Loucy (cell line): Measurements from ENCODE around the gene PRKAR1A.
"Not testable (repeated sequence)": the region's sequence is repeated elsewhere in the genome, so short reads cannot be mapped to it uniquely, and the experiment has no call there.

ENCODE experiments used
- H2AFZ ChIP-seq: fragments of 200-600 bp; sonication (generic); 2 replicates; pipeline ENCODE4 v1.6.0; 2016; ENCODE audit warnings: antibody characterized with exemption, mild to moderate bottlenecking, low read length, moderate library complexity
- H3F3A ChIP-seq: fragments of 200-600 bp; 2 replicates; pipeline ENCODE4 v1.6.0; 2016; ENCODE audit warnings: antibody characterized with exemption, low read depth, mild to moderate bottlenecking
- H3K27me3 ChIP-seq: fragments of 200-600 bp; sonication (generic); 2 replicates; pipeline ENCODE4 v1.6.1; 2014; ENCODE audit warnings: low read length, mild to moderate bottlenecking; ENCODE audit not compliant: insufficient read depth, poor library complexity, severe bottlenecking
- H3K36me3 ChIP-seq: fragments of 200-600 bp; sonication (generic); 2 replicates; pipeline ENCODE4 v1.6.1; 2016; ENCODE audit warnings: low read length; ENCODE audit not compliant: insufficient read depth
- H3K4me1 ChIP-seq: fragments of 200-600 bp; sonication (generic); 2 replicates; pipeline ENCODE4 v1.5.1; 2014; ENCODE audit warnings: low read length, mild to moderate bottlenecking; ENCODE audit not compliant: insufficient read depth, poor library complexity, severe bottlenecking
- H3K4me2 ChIP-seq: fragments of 200-600 bp; sonication (generic); 2 replicates; pipeline ENCODE4 v1.6.0; 2014; ENCODE audit warnings: antibody characterized with exemption, low read length, low read depth, mild to moderate bottlenecking; ENCODE audit not compliant: poor library complexity, severe bottlenecking
- H3K4me3 ChIP-seq: fragments of 200-600 bp; sonication (generic); 2 replicates; pipeline ENCODE4 v1.5.1; 2014; ENCODE audit warnings: low read length, mild to moderate bottlenecking, mixed read lengths; ENCODE audit not compliant: poor library complexity, severe bottlenecking
- H3K79me2 ChIP-seq: fragments of 200-600 bp; sonication (generic); 2 replicates; pipeline ENCODE4 v1.6.1; 2014; ENCODE audit warnings: low read length; ENCODE audit not compliant: insufficient read depth
- H3K9ac ChIP-seq: fragments of 200-600 bp; sonication (generic); 2 replicates; pipeline ENCODE4 v1.6.0; 2014; ENCODE audit warnings: mild to moderate bottlenecking, low read depth, low read length, moderate library complexity; ENCODE audit not compliant: poor library complexity, severe bottlenecking
- H3K9me2 ChIP-seq: fragments of 200-600 bp; sonication (generic); replicated peaks from 2 replicates; pipeline ENCODE4 v1.6.1; 2016; ENCODE audit warnings: low read depth, low read length, mixed read lengths
- H3K9me3 ChIP-seq: fragments of 200-600 bp; sonication (generic); 2 replicates; pipeline ENCODE4 v1.6.1; 2014; ENCODE audit warnings: mild to moderate bottlenecking, antibody characterized with exemption, low read length, low read depth; ENCODE audit not compliant: insufficient read depth
- H4K20me1 ChIP-seq: fragments of 200-600 bp; sonication (generic); 2 replicates; pipeline ENCODE4 v1.6.0; 2014; ENCODE audit warnings: antibody characterized with exemption, low read length, mild to moderate bottlenecking; ENCODE audit not compliant: insufficient read depth, poor library complexity, severe bottlenecking
- EZH2phosphoT487 ChIP-seq: fragments of 200-600 bp; IDR thresholded peaks from 2 replicates; pipeline ENCODE4 v1.6.1; 2018; ENCODE audit warnings: antibody characterized with exemption, mild to moderate bottlenecking, moderate library complexity, borderline replicate concordance
- TF ChIP-seq, protein P1 (sequence below): fragments of 200-600 bp; sonication (generic); conservative IDR thresholded peaks from 2 replicates; pipeline ENCODE4 v1.5.1; 2014; ENCODE audit warnings: mild to moderate bottlenecking, antibody characterized with exemption, low read length

PRKAR1A gene

DNA sequence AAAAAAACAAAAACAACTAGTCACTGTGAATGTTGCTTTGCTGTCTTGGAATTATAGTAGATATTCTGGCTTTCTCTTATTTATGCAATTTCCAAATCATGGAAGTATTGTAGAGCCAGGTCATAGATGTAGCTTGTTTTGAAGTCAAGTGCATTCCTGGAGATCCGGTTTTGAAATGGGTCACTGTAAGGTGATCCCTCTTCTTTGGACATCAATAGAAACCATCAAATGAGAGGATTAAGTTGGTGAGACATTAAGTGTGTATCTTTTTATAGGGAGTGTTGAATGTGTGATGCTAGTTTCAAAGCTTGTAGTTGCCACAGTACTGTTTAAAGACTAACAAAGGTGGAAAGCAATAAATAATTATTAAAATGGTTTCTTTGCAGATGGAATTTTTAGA is 4.5 kb downstream of the PRKAR1A start:
- peak overlapping the region; percentile 85 for H3K4me2 ChIP-seq
- no peaks in the 10 kb centered on the region for H3K9me2 ChIP-seq
- H3F3A ChIP-seq = no peaks in the 10 kb centered on the region
- peak overlapping the region; percentile 90 for H3K4me3 ChIP-seq
- H3K4me1 ChIP-seq = peaks cover 32% of the 10 kb centered on the region
- no peaks in the 10 kb centered on the region; the same call in 1 of the 2 replicates for H3K9me3 ChIP-seq
- H3K79me2 ChIP-seq = peaks cover 86% of the 10 kb centered on the region
- no peak overlapping the region for H3K9ac ChIP-seq
- no peaks in the 10 kb centered on the region for H3K27me3 ChIP-seq
- no peak overlapping the region for H2AFZ ChIP-seq
- H4K20me1 ChIP-seq = peaks cover 63% of the 10 kb centered on the region
- peaks cover 44% of the 10 kb centered on the region for H3K36me3 ChIP-seq
- TF ChIP-seq, protein P1, sequence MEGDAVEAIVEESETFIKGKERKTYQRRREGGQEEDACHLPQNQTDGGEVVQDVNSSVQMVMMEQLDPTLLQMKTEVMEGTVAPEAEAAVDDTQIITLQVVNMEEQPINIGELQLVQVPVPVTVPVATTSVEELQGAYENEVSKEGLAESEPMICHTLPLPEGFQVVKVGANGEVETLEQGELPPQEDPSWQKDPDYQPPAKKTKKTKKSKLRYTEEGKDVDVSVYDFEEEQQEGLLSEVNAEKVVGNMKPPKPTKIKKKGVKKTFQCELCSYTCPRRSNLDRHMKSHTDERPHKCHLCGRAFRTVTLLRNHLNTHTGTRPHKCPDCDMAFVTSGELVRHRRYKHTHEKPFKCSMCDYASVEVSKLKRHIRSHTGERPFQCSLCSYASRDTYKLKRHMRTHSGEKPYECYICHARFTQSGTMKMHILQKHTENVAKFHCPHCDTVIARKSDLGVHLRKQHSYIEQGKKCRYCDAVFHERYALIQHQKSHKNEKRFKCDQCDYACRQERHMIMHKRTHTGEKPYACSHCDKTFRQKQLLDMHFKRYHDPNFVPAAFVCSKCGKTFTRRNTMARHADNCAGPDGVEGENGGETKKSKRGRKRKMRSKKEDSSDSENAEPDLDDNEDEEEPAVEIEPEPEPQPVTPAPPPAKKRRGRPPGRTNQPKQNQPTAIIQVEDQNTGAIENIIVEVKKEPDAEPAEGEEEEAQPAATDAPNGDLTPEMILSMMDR = no peak
- TF ChIP-seq EZH2phosphoT487 = no peak

DNA sequence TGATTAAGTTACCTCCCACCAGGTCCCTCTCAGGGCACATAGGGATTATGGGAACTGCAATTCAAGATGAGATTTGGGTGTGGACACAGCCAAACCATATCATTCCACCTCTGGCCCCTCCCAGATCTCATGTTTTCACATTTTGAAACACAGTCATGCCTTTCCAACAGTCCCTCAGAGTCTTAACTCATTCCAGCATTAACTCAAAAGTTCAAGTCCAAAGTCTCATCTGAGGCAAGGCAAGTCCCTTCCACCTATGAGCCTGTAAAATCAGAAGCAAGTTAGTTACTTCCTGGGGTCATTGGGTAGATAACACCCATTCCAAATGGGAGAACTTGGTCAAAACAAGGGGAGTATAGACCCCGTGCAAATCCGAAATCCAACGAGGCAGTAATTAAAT is 5.4 kb downstream of the PRKAR1A start:
- H4K20me1 ChIP-seq = peaks cover 64% of the 10 kb centered on the region
- not testable (repeated sequence) for H3K9me3 ChIP-seq, H2AFZ ChIP-seq, H3K4me3 ChIP-seq, H3K9me2 ChIP-seq, H3K9ac ChIP-seq, H3K4me2 ChIP-seq, H3F3A ChIP-seq, H3K27me3 ChIP-seq
- H3K79me2 ChIP-seq = peaks cover 91% of the 10 kb centered on the region
- H3K4me1 ChIP-seq = peaks cover 32% of the 10 kb centered on the region
- H3K36me3 ChIP-seq = peaks cover 50% of the 10 kb centered on the region

DNA sequence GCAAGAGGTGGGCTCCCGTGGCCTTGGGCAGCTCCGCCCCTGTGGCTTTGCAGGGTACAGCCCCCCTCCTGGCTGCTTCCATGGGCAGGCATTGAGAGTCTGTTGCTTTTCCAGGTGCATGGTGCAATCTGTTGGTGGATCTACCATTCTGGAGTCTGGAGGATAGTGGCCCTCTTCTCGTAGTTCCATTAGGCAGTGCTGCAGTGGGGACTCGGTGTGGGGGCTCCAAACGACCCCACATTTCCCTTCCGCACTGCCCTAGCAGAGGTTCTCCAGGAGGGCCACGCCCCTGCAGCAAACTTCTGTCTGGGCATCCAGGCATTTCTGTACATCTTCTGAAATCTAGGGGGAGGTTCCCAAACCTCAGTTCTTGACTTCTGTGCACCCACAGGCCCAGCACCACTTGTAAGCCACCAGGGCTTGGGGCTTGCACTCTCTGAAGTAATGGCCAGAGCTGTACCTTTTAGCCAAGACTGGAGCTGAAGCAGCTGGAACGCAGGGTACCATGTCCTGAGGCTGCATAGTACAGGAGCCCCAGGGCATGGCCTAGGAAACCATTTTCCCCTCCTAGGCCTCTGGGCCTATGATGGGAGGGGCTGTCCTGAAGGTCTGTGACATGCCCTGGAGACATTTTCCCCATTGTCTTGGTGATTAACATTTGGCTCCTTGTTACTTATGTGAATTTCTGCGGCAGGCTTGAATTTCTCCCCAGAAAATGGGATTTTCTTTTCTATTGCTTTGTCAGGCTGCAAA is 6.0 kb downstream of the PRKAR1A start:
- Histone ChIP-seq H3F3A (no peaks in the 10 kb centered on the region), H3K36me3 (peaks cover 57% of the 10 kb centered on the region)
- TF ChIP-seq, protein P1 = no peak
- no peak for TF ChIP-seq EZH2phosphoT487

DNA sequence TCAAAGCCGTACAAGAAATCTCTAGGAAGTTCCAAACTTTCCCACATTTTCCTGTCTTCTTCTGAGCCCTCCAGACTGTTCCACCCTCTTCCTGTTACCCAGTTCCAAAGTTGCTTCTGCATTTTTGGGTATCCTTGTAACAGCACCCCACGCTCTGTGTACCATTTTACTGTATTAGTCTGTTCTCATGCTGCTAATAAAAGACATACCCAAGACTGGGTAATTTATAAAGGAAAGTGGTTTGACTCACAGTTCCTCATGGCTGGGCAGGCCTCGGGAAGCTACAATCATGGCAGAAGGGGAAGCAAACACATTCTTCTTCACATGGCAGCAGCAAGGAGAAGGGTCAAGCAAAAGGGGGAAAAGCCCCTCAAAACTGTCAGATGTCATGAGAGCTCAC is 6.8 kb downstream of the PRKAR1A start:
- not testable (repeated sequence) for H3K9me2 ChIP-seq, H2AFZ ChIP-seq, H3K27me3 ChIP-seq, H3K9me3 ChIP-seq, H3K9ac ChIP-seq, H3F3A ChIP-seq, H3K4me3 ChIP-seq, H3K4me2 ChIP-seq
- H3K36me3 ChIP-seq = peaks cover 65% of the 10 kb centered on the region
- H3K4me1 ChIP-seq = peaks cover 22% of the 10 kb centered on the region
- H3K79me2 ChIP-seq = peaks cover 80% of the 10 kb centered on the region
- H4K20me1 ChIP-seq = peaks cover 50% of the 10 kb centered on the region

More for the DNA sequence above, 6.0 kb downstream of the PRKAR1A start:
- no peaks in the 10 kb centered on the region; the same call in 1 of the 2 replicates for H3K9me3 ChIP-seq
- H3K27me3 ChIP-seq = no peaks in the 10 kb centered on the region
- peaks cover 88% of the 10 kb centered on the region for H3K79me2 ChIP-seq
- H2AFZ ChIP-seq = no peak overlapping the region
- H3K4me2 ChIP-seq = no peak overlapping the region
- H3K4me3 ChIP-seq = no peak overlapping the region
- H3K9ac ChIP-seq = no peak overlapping the region
- H4K20me1 ChIP-seq = peaks cover 58% of the 10 kb centered on the region
- H3K4me1 ChIP-seq = peaks cover 30% of the 10 kb centered on the region
- H3K9me2 ChIP-seq = no peaks in the 10 kb centered on the region
